Inflammatory macrophage (primary cell): Measurements from ENCODE around the gene LARGE1.

Experiments used
- DNase-seq, 2 donors: peaks; one replicate each; pipeline ENCODE4 v3.0.0-alpha.2; 2020 to 2022

Gene LARGE1

DNA sequence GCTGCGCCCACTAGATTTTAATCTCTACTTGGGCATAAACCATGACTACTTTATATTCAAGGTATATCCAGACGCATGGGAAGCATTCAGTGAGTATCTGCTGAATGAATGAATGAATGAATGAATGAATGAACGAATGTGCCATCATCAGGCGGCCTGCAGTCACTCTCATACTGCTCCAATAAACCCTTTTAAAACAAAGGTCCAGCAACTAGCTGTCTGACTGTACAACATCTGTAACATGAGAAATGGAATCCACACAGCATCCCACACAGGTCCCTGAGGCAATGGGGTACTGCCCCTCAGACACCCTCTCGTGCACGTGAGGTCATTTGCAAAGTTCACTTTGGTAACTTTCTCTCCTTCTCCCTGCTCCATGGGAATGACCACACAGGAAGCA lies 147.5 kb downstream of the LARGE1 start:
- no peak for DNase-seq

DNA sequence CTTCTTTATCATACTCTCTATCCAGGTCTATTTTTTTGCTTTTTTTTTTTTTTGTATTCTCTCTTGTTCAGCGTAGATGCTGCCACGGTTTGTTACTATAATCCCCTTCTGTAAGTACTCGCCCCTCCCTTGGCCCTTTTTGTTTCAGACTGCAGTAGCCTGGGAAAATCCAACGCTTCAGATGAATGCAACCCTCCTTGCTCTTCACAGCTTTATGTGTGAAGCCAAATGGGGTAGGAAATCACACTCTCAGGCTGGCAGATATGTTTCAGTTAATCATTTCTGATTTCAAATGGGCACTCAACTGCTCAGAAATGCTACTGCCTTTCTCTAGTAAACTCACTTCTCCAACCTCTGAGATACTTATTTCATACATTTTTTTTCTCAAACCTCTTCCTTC lies 149.1 kb downstream of the LARGE1 start:
- no peak for DNase-seq

DNA sequence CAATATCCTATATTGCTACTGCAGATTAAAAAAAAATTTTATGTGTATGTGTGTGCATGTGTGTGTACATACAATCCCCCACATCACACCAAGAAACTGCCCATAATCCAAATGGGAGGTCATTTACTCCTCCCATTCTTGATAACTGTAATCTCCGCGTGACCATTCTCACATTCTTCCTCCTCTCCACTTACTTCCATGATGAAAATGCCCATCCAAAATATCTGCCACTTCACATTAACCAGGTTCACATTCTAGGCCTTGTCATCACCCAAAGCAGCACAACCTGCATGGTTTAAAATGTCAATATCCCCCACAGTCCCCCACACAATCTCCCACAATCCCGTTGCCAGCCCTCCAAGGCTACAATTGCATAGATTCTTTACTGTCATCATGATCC lies 149.6 kb downstream of the LARGE1 start:
- no peak for DNase-seq

DNA sequence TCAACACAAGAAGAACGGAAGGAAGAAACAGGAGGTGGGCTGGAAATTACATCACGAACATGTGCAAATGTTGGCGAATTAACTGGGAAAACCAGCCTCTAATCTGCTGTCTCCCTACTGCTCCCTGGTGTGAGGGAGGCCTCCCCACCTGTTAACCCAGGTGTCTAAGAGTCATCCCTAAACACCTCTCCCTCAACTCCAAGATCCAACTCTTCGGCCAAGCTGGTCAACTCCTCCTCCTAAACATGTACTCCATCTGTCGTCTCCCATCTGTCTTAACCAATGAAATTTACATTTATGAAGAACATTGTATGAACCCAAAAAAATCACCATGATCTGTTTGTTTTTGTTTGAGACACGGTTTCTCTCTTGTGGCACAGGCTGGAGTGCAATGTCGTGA lies 154.2 kb downstream of the LARGE1 start:
- no peak for DNase-seq

DNA sequence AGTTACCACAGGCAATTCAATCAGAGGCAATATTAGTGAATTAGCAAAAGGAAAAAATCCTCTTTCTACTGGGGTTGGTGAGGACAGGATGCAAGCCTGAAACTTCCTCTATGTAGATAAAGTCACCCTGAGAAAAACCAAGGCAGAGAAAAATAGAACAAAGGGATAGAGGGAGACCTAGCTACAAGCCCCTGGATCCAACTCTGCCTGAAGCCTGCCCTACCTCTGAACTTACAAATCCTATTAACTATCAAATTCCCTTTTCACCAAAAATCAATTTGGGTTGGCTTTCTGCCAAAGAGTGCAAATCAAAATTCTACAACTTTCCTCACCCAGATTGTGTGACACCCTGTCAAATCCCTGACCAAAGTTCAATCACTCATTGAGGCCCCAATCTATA lies 161.3 kb downstream of the LARGE1 start:
- no peak for DNase-seq

DNA sequence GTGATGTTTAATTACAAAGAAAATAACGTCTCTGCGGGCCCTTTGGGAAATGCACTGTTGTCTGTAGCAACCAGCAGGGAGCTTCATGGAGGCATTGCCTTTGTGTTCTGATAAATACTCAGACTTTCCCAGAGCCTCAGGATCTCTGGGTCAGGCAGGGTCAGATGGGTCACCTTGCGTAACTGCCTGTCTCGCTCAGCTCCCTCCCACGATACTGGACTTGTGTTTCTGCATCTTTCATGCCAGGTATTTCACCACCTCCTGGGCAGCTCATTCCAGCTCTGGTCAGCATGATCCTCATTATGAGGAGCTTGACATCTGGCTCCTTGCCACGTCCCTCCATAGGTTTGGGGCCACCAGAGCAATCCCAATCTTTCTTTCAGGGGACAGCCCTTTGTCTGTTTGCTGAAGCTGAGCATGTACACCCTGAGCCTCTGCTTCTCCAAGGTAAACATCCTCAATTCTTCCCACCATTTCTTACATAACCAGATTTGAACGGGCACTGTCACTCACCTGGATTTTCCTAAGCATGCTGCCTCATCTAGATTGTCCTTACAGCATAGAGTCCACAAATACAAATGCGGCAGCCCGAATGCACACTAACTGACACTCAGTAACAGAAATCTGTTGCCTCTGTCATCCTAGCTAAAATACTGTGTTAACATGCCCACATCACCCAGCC lies 162.3 kb downstream of the LARGE1 start:
- no peak for DNase-seq

DNA sequence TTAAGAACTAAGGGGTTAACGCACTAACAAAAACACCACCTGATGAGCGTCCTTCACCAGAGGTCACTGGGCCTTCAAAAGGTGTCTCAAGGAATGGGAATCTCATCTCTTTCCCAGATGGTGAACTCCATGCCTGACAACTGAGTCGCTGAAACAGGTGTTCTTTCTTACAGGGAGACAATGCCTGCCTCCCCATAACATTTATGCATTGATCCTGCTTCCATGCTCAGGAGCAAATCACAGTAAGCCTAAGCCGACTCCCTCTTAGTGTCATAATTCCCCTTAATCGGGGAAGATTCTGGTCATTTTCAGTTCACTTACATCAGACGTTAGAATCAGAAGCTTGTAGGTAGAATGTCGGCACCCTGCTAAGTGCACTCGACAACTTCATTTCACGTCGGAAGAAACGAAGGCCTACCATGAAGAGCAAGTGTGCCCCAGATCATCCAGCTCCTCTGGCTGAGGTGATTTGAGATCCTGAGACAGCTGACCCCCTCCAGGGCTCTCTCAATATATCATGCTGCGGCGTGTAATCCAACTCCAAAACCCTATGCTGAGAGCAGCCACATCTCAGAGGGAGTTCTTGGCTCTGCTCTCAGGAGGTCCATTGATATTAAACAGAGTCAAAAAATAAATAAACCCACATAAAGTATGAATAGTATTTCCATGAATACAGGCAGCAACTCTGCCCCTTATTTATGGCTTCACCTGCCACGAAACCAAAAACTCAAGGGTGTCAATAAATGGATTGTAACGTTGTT lies 163.1 kb downstream of the LARGE1 start:
- no peak for DNase-seq

DNA sequence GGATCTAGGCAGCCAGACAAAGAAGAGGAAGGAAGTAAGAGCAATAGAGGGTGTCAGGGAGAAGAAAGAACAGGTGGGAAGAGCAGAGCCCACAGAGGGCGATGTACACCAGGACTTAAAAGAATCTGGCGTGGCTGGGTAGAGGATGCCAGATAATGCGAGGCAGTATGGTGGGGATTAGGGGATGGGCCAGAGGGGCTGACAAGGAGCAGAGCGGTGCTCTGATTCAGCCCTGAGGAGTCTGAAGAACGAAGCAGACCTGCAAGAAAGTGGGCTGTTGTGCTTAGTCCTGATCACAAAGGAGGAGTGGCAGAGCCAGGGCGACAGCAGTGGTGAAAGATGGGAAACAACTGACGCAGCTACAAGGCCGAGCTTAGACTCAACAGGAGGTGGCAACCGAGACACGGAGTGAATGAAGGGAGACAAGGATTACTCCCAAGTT lies 163.7 kb downstream of the LARGE1 start:
- no peak for DNase-seq

DNA sequence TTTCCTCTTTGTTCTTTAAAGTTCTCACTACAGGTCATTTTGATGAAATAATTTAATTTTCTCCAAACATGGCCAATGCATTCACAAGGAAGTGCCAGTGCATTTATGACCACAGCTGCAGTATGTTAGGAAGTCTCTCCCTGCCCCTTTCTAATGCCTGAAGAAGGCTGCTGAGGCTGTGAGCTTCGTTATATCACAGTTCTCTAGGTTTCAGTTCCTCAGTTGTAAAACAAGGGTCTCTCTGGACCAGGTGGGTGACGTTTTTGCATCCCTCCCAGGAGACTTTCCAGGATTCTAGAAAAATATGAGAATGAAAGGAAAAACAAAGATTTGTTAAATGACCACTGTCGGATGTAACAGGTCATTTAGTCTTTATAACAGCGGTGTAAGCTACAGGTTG lies 171.6 kb downstream of the LARGE1 start:
- DNase-seq: no peak

DNA sequence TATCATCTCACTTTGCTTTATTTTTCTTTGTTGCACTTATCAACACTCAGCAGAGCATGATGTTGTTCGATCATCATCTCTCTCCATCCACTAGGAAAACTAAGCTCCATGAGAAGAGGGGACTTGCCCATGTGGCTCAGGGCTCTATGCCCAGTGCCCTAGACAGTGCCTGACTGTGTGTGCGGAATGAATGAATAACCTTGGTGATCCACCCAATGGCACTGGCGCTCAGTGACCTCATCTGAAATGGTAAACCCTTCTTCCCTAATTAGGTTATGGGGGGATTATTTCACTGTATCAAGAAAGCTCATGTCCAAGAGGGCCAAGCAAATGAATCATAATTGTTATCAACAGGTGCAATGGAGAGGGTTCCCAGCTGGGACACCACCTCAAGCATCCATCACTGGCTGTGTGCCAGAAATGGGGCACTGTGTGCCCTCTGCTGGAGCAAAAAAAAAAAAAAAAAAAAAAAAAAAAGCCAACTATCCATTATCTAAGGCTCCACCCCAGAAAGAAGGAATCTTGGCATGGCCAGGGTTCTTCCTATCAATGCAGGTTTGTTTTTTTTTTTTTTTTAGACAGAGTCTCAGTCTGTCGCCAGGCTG lies 172.6 kb downstream of the LARGE1 start:
- DNase-seq: no peak

DNA sequence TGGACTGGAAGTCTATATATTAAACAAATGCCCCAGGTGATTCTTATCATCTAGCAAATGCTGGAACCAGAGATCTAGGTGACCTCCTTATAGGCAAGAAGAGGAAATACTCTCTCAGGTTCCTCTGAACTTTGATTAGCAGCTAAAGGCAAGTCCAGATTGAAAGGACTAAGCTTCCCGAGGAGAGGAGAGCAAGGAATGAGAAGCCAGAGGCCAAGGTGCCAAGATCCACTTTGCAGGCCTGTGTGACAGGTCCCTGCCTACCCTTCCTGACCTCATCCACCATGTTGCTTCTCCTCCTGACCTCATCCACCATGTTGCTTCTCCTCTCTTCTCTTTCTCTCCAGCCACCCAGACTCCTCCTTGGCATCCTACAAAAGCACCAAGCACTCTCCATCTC lies 173.2 kb downstream of the LARGE1 start:
- no peak for DNase-seq

DNA sequence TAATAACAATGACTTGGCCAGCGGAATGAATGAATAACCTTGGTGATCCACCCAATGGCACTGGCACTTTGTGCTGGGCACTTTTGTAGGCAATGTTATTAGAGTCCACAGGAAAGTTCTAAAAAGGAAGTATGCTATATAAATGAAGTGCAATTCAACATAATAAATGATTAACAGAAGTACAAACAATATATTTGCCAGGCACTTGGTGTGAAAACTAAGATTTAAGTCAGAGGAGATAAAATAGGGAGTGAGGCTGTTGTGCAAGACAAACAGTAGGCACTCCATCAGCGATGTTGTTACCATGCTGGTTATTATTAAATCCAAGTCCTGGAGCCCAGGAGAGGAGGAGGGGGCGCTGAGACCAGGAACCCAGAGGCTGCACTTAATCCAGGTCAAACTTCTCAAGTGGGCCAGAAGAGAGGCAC lies 173.8 kb downstream of the LARGE1 start:
- DNase-seq: no peak

DNA sequence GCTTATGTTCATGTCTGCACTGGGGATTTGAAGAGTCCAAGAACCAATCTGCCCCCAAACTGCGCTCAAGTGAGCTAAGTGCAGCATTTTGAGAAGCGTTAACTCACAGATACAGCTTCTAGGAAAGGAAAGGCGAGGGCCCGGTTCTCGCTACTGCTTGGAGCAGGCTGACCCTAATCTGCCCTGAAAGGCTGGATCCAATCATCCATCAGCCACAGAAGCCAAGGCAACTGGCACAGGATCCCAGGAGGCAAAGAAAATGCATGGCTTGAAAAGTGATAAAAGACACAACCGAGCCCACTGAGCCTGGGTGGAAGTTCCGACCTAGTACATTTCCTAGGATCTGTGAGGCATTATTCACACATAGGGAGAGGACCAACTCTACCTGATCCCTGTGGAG lies 174.8 kb downstream of the LARGE1 start:
- no peak for DNase-seq

DNA sequence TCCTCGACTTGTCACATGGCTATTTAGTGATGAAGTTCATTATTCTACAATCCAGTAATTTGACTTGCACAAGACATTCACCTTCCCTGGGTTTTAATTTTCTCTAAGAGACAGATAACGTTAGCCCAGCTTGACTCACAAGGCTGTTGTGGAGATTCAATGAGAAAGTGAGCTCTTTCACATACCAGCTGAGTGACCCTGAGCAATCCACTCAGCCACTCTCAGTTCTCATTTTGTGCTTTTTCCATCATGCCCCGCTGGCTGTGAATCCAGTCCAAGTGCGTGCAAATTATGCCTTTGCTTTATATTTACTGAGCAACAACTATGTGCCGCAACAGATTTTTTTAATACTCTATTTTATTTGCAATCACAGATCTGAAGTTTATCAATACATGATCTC lies 176.5 kb downstream of the LARGE1 start:
- no peak for DNase-seq

DNA sequence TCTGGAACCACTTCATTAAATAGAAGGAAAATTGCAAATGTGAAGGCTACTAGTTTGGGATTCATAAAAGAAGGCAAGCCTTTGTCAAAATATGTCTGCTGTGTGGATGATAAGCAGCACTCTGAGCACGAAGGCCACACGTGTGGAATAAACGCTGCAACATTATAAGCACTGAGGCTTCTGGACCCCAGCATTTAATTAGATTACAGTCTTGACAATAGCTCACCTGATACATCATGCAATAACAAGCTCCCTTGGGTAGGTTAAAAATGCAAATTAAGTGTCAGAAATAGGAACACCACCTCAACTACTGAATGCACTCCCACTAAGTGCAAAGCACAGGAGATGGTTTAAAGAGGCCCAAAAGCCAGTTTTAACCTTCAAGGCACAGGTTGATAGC lies 179.3 kb downstream of the LARGE1 start:
- DNase-seq: no peak

DNA sequence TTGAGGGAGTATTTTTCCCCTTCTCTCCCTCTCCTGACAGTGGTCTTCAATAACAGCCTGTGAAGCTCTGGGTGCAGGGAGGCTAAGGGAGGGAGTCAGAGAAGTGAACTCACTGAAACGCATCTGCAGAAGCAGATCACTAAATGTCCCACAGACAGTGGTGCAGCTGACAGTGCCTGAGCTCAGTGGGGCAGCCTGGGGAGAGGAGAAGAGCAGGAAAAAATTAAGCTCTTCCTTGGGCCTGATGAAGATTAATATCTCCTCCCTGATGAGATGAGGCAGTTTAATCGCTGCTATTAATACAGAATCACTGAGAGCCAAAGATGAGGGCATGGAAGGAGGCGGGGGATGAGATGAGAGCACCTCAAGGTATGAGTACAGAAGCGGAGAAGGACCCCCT lies 180.8 kb downstream of the LARGE1 start:
- DNase-seq: no peak

DNA sequence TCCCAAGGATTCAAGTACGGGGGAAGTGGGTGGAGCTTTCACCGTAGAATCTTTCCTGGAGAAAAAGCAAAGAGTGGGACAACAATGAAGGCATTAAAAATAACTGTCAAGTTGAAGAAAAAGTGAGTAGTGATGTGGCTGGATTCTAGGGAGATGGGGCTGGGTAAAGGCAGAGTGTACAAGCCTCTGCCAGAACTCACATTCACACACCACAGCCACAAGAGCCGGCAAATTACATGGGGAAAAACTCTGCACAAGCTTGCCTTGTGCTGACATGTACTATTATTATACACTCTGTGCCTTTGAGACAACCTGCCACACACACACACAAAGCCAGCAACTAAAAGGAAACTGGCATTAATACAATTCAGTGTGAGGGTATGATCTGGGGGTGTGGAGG lies 182.6 kb downstream of the LARGE1 start:
- DNase-seq: no peak

DNA sequence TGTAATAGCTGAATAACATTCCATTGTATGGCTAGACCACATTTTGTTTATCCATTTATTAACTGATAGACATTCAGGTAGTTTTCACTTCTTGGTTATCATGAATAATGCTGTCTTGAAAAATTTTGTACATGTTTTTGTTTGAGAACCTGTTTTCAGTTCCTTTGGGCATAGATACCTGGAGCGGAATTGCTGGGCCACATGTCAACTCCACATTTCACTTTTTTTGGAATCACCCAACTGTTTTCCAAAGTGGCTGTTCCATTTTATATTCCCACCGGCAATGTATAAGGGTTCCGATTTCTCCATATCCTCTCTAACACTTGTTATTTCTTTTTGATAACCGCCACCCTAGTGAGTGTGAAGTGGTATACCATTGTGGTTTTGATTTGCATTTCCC lies 184.3 kb downstream of the LARGE1 start:
- no peak for DNase-seq

DNA sequence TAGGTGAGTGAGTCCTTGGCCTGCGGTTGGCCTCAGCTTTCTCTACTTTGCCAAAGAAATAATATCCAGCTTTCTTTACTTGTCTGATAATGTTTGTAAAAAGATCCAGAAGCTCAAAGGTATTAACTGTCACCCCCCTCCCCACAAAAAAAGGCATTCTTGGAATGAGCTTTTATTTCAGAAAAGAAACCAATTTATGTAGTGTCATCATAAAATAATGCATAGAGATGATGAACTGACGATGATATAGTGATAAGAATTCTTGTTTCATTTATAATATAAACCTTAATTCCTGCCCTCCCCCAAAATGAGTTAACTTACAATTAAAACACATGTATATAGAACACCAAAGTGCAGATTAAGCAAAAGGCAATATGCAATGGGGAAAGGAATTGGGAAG lies 191.4 kb downstream of the LARGE1 start:
- DNase-seq: no peak

DNA sequence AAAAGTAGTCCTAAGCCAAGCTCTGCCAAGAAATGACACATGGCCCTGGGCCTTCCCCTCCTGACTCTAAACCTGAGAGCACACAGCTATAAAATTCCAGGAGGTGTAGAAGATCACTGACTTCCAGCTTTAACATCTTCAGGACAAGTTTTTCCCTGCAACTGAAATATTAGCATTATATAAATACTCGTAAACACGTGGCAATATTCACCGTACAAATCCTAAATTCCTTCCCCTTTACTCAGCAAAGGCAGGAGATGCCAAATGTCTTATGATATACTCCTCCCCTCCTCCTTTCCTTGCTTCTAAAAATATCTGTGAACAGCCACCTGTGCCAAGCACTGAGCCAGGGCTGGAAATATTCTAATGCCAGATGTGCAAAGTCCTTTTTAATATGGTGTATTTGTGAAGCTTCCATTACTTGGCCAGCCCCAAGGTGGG lies 194.0 kb downstream of the LARGE1 start:
- DNase-seq: no peak

DNA sequence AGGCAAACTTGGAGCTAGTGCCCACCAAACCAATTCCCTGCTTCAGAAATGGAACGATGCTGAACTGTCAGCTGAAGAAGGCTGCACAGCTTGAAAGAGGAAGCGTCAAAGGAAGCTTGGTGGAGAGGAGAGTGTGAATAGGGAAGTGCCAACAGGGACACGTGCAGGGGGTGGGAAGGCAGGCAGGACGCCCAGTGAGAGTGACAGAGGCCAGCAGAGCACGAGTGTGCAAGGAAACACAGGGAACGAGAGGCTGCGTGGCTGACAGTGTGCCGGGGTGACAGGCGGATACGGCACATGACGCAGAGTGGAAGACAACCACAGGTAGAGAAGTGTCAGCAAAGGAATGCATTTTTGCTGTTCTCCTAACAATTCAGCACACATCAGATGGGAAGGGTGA lies 196.4 kb downstream of the LARGE1 start:
- DNase-seq: peak in 1 of 2 donors; percentile 5

DNA sequence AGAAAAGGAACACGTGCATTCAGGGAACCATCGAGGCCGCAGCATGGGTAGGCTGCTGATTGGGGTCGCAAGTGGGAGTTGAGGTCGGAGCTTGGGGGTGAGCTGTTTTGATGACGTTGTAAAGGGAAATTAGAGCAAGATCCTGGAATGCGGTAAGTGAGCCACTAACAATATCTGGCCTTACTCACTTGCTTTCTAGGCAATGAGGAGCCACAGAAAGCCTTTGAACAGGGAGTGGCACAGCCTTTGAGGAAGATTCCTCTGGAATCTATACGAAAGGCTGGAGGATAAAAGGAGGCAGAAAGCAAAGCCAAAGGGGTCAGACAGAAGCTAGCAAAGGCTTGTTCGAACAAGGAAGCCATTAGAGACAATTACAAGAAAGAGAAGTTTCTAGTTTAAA lies 197.5 kb downstream of the LARGE1 start:
- no peak for DNase-seq

DNA sequence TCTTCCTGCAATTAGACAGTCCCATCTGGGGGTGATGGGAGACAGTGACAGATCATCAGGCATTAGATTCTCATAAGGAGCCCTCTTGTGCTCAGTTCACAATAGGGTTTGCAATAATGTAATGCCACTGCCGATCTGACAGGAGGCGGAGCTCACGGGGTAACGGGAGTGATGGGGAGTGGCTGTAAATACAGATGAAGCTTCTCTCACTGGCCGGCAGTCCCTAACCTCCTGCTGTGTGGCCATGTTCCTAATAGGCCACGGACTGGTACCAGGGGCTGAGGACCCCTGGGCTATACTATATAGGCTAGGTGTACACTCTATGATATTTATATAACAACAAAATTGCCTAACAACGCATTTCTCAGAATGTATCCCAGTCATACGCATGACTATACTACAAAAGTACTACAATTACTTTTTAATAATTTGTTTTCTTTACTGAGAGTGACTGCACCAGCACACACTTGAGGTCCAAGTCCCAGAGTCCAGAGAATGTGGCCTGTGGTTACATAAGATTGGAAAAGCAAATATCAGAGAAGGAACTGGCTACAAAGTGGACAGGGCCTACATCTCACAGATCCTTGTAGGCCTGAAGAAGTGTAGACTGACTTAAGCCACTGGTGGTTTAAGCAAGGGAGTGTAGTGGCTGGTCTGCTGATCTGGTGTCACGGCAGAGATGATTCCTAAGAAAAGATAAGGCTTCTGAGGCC lies 200.0 kb downstream of the LARGE1 start:
- DNase-seq: no peak
